Loucy (cell line): ENCODE data around the gene CDH24.

Experiments
- H2AFZ ChIP-seq: fragments of 200-600 bp; sonication (generic); 2 replicates; pipeline ENCODE4 v1.6.0; 2016; ENCODE audit warnings: antibody characterized with exemption, mild to moderate bottlenecking, low read length, moderate library complexity
- H3F3A ChIP-seq: fragments of 200-600 bp; 2 replicates; pipeline ENCODE4 v1.6.0; 2016; ENCODE audit warnings: antibody characterized with exemption, low read depth, mild to moderate bottlenecking
- H3K27me3 ChIP-seq: fragments of 200-600 bp; sonication (generic); 2 replicates; pipeline ENCODE4 v1.6.1; 2014; ENCODE audit warnings: low read length, mild to moderate bottlenecking; ENCODE audit not compliant: insufficient read depth, poor library complexity, severe bottlenecking
- H3K36me3 ChIP-seq: fragments of 200-600 bp; sonication (generic); 2 replicates; pipeline ENCODE4 v1.6.1; 2016; ENCODE audit warnings: low read length; ENCODE audit not compliant: insufficient read depth
- H3K4me1 ChIP-seq: fragments of 200-600 bp; sonication (generic); 2 replicates; pipeline ENCODE4 v1.5.1; 2014; ENCODE audit warnings: low read length, mild to moderate bottlenecking; ENCODE audit not compliant: insufficient read depth, poor library complexity, severe bottlenecking
- H3K4me2 ChIP-seq: fragments of 200-600 bp; sonication (generic); 2 replicates; pipeline ENCODE4 v1.6.0; 2014; ENCODE audit warnings: antibody characterized with exemption, low read length, low read depth, mild to moderate bottlenecking; ENCODE audit not compliant: poor library complexity, severe bottlenecking
- H3K4me3 ChIP-seq: fragments of 200-600 bp; sonication (generic); 2 replicates; pipeline ENCODE4 v1.5.1; 2014; ENCODE audit warnings: low read length, mild to moderate bottlenecking, mixed read lengths; ENCODE audit not compliant: poor library complexity, severe bottlenecking
- H3K79me2 ChIP-seq: fragments of 200-600 bp; sonication (generic); 2 replicates; pipeline ENCODE4 v1.6.1; 2014; ENCODE audit warnings: low read length; ENCODE audit not compliant: insufficient read depth
- H3K9ac ChIP-seq: fragments of 200-600 bp; sonication (generic); 2 replicates; pipeline ENCODE4 v1.6.0; 2014; ENCODE audit warnings: mild to moderate bottlenecking, low read depth, low read length, moderate library complexity; ENCODE audit not compliant: poor library complexity, severe bottlenecking
- H3K9me2 ChIP-seq: fragments of 200-600 bp; sonication (generic); replicated peaks from 2 replicates; pipeline ENCODE4 v1.6.1; 2016; ENCODE audit warnings: low read depth, low read length, mixed read lengths
- H3K9me3 ChIP-seq: fragments of 200-600 bp; sonication (generic); 2 replicates; pipeline ENCODE4 v1.6.1; 2014; ENCODE audit warnings: mild to moderate bottlenecking, antibody characterized with exemption, low read length, low read depth; ENCODE audit not compliant: insufficient read depth
- H4K20me1 ChIP-seq: fragments of 200-600 bp; sonication (generic); 2 replicates; pipeline ENCODE4 v1.6.0; 2014; ENCODE audit warnings: antibody characterized with exemption, low read length, mild to moderate bottlenecking; ENCODE audit not compliant: insufficient read depth, poor library complexity, severe bottlenecking
- EZH2phosphoT487 ChIP-seq: fragments of 200-600 bp; IDR thresholded peaks from 2 replicates; pipeline ENCODE4 v1.6.1; 2018; ENCODE audit warnings: antibody characterized with exemption, mild to moderate bottlenecking, moderate library complexity, borderline replicate concordance
- TF ChIP-seq, protein P1 (sequence below): fragments of 200-600 bp; sonication (generic); conservative IDR thresholded peaks from 2 replicates; pipeline ENCODE4 v1.5.1; 2014; ENCODE audit warnings: mild to moderate bottlenecking, antibody characterized with exemption, low read length

CDH24 gene

GRCh38 chr14:23040100-23040499 lies 17.2 kb downstream of the CDH24 start:
- Histone ChIP-seq H3K9ac (no peak overlapping the region), H3K4me3 (no peak overlapping the region), H3K36me3 (no peaks in the 10 kb centered on the region), H3K27me3 (no peaks in the 10 kb centered on the region), H2AFZ (no peak overlapping the region), H3K79me2 (no peaks in the 10 kb centered on the region), H4K20me1 (no peaks in the 10 kb centered on the region), H3K4me1 (peaks cover 7% of the 10 kb centered on the region), H3K9me3 (no peaks in the 10 kb centered on the region), H3K9me2 (no peaks in the 10 kb centered on the region), H3F3A (no peaks in the 10 kb centered on the region), H3K4me2 (no peak overlapping the region)
- TF ChIP-seq EZH2phosphoT487 = no peak
- TF ChIP-seq, protein P1, sequence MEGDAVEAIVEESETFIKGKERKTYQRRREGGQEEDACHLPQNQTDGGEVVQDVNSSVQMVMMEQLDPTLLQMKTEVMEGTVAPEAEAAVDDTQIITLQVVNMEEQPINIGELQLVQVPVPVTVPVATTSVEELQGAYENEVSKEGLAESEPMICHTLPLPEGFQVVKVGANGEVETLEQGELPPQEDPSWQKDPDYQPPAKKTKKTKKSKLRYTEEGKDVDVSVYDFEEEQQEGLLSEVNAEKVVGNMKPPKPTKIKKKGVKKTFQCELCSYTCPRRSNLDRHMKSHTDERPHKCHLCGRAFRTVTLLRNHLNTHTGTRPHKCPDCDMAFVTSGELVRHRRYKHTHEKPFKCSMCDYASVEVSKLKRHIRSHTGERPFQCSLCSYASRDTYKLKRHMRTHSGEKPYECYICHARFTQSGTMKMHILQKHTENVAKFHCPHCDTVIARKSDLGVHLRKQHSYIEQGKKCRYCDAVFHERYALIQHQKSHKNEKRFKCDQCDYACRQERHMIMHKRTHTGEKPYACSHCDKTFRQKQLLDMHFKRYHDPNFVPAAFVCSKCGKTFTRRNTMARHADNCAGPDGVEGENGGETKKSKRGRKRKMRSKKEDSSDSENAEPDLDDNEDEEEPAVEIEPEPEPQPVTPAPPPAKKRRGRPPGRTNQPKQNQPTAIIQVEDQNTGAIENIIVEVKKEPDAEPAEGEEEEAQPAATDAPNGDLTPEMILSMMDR = no peak

GRCh38 chr14:23035303-23036144 lies 21.8 kb downstream of the CDH24 start:
- peaks cover 18% of the 10 kb centered on the region for H3K4me1 ChIP-seq
- peaks cover 34% of the 10 kb centered on the region for H3K79me2 ChIP-seq
- TF ChIP-seq, protein P1 = no peak
- TF ChIP-seq EZH2phosphoT487 = no peak
- H3K9ac ChIP-seq = peak overlapping the region; percentile 95
- H4K20me1 ChIP-seq = peaks cover 7% of the 10 kb centered on the region
- H2AFZ ChIP-seq = peak overlapping the region; percentile 98
- H3K9me3 ChIP-seq = no peaks in the 10 kb centered on the region
- H3K4me3 ChIP-seq = peak overlapping the region; percentile 97
- peaks cover 5% of the 10 kb centered on the region; the same call in 1 of the 2 replicates for H3K36me3 ChIP-seq
- H3K27me3 ChIP-seq = no peaks in the 10 kb centered on the region
- no peaks in the 10 kb centered on the region for H3F3A ChIP-seq
- peak overlapping the region; percentile 95 for H3K4me2 ChIP-seq
- H3K9me2 ChIP-seq = no peaks in the 10 kb centered on the region

DNA sequence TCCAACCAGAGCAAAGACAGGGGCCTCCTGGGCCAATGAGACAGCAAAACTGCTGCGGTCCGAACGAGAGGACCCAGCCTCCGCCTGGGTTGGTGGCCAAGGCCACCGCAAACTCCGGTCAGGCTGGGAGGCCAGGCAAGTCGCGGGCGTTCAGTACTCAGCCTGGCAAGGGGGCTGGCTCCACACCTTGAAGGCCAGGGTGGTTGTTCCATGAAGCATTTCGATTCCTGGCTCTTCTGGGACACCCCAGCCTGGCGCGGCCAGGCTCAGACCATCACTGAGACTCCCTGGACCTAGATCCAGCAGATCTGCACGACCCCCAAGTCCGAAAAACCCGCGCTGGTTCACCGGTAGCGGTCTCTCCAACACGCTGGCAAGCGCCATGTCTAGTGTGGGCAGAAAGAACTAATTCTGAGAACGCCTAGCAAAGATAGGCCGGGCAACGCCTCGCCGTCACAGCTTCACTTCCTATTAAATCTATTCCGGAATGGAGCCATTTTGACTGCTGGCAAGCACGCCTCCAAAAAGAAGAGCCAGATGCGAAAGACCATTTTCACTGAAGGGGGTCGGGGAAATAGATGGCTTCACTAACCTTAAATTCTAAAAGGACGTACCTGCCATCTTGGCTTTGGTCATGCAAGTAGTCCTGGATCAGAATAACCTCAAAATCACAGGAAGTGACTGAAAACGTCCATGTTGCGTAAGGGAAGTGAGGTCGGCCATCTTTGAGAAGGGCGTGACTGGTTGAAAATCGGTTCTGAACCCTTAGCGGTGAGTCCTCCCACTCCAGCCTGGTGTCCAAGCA lies 22.6 kb downstream of the CDH24 start, which contains the start of gene PSMB5:
TSS of gene PSMB5 (minus strand) at position 403 of the 805 bp plus-strand sequence. CDS start at position 384, 19 bp downstream.
- H3K9me2 ChIP-seq = no peaks in the 10 kb centered on the region
- TF ChIP-seq EZH2phosphoT487 = no peak
- TF ChIP-seq, protein P1 = no peak
- H3K36me3 ChIP-seq = peaks cover 5% of the 10 kb centered on the region; the same call in 1 of the 2 replicates
- H4K20me1 ChIP-seq = peaks cover 7% of the 10 kb centered on the region
- H2AFZ ChIP-seq = peak within 1 kb of the TSS; percentile 98
- peak within 1 kb of the TSS; percentile 97 for H3K4me3 ChIP-seq
- H3K9ac ChIP-seq = peak within 1 kb of the TSS; percentile 95
- no peaks in the 10 kb centered on the region for H3K9me3 ChIP-seq
- H3K4me1 ChIP-seq = peaks cover 18% of the 10 kb centered on the region
- H3K4me2 ChIP-seq = peak within 1 kb of the TSS; percentile 95
- H3K79me2 ChIP-seq = peaks cover 34% of the 10 kb centered on the region
- H3F3A ChIP-seq = no peaks in the 10 kb centered on the region
- no peaks in the 10 kb centered on the region for H3K27me3 ChIP-seq
